Measurements from ENCODE around the gene MED15. TPM values are rescaled to one million over a fixed set of nuclear protein-coding genes. Genes with fewer than 3 reads are reported as not detected.

The MED15 gene
- total RNA-seq, 1 donor from 2014 or later, result 20.5 TPM

DNA sequence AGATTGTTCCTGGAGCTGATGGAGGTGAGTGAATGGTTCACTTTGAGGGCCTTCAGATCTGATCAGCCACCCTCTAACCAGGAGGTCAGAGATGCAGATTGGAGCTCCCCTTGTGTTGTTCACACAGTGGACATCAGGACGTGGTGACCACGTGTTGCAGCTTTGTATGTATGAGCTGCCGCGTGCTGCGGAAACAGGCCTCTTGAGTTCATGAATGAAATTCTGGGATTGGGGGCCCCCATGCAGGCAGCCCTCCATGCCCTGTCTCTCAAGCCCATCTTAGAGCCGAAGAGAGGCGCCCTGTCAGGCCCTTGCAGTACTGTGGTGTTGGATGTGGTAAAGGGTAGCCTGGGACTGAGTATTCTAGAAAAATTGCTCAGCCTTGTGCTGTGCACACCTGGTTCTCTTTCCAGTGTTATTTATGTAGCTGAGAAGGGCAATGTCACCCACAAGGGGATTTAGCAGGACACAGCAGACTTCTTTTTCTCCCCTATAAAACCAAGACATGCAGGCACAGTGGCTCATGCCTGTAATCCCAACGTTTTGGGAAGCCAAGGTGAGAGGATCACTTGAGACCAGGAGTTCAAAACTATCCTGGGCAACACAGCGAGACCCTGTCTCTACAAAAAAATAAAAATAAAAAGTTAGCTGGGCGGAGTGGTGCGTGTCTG, 64.9 kb downstream of the MED15 start:
- FAIRE-seq (no peak), DNase-seq (ENCODE audit: low read depth) (no peak)
- H3K36me3 ChIP-seq (ENCODE audit: control insufficient read depth, insufficient read depth, low read length), result peaks cover 63% of the 10 kb centered on the region
- TF ChIP-seq, protein P1, sequence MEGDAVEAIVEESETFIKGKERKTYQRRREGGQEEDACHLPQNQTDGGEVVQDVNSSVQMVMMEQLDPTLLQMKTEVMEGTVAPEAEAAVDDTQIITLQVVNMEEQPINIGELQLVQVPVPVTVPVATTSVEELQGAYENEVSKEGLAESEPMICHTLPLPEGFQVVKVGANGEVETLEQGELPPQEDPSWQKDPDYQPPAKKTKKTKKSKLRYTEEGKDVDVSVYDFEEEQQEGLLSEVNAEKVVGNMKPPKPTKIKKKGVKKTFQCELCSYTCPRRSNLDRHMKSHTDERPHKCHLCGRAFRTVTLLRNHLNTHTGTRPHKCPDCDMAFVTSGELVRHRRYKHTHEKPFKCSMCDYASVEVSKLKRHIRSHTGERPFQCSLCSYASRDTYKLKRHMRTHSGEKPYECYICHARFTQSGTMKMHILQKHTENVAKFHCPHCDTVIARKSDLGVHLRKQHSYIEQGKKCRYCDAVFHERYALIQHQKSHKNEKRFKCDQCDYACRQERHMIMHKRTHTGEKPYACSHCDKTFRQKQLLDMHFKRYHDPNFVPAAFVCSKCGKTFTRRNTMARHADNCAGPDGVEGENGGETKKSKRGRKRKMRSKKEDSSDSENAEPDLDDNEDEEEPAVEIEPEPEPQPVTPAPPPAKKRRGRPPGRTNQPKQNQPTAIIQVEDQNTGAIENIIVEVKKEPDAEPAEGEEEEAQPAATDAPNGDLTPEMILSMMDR (IDR thresholded peaks at IDR 0.05; ENCODE audit: insufficient read depth, low read length, severe bottlenecking), result no peak
- H3K4me3 ChIP-seq (ENCODE audit: low read depth, low read length), result no peak overlapping the region
- no peaks in the 10 kb centered on the region for H3K27me3 ChIP-seq (ENCODE audit: control insufficient read depth, insufficient read depth, low read length)

DNA sequence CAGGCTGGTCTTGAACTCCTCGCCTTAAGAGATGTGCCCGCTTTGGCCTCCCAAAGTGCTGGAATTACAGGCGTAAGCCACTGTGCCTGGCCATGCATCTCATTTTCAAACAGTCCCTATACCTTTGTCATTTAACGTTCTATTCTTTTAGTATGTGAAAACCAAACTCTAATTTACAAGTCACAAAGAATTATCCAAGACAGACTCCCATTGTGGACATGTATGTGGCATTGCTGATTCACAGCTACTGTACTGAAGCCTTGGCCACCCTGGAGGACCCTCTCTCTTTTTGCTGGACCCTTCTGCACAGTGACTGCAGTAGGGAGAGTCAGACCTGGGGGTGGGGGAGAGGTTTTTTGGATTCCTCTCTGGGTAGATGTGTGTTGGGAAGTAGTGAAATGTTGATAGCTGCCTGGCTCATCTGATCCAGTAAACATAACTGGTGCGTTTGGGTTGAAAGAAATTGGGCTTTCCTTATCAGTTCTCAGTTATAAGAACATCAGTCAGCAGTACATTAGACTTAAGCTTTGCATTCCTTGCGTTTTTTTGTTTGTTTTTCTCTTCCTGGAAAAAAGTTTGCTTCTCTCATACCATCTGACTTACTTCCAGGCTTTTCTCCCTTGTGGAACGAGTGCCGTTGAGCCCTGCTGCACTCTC, 65.9 kb downstream of the MED15 start:
- FAIRE-seq (no peak), DNase-seq (ENCODE audit: low read depth) (no peak)
- H3K4me3 ChIP-seq (ENCODE audit: low read depth, low read length), result no peak overlapping the region
- H3K27me3 ChIP-seq (ENCODE audit: control insufficient read depth, insufficient read depth, low read length), result no peaks in the 10 kb centered on the region
- TF ChIP-seq, protein P1 (IDR thresholded peaks at IDR 0.05; ENCODE audit: insufficient read depth, low read length, severe bottlenecking), result no peak
- H3K36me3 ChIP-seq (ENCODE audit: control insufficient read depth, insufficient read depth, low read length), result peaks cover 61% of the 10 kb centered on the region

DNA sequence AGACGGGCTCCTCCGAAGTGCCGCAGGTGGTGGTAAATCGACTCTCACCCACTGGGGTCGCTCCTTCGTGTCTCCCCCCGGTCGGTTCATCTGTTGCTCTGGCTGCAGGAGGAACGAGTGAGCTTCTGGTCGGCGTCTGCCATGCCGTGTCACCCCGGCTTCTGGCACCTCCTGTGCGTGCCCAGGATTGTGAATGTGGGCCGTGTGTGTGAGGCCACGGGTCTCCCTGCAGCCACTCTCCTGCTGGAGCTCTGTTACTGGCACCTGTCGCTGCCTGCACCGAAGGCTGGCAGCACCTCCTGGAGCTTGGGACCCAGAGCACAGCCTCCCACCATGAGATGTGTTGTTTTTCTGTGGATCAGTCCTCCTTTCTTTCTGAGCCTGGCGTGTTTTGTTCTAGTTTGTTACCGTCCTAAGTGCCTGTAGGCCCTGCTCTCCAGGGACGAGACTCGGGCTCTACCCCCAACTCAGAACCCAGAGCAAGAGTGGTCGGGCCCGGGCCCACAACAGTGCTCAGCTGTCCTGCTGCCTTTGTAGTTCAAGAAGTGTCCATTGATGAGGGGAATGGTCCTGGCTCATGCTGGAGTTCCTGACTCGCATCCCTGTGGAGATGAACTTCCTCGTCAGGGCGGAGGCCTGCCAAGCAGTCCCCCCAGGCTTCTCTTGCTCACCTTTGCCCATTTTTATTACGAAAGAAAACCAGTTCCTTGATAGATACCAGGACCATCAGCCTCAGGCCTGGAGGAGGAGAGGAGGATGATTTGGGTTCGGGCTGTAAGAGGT, 66.6 kb downstream of the MED15 start:
- peaks cover 65% of the 10 kb centered on the region for H3K36me3 ChIP-seq (ENCODE audit: control insufficient read depth, insufficient read depth, low read length)
- FAIRE-seq, result no peak
- H3K27me3 ChIP-seq (ENCODE audit: control insufficient read depth, insufficient read depth, low read length), result no peaks in the 10 kb centered on the region
- DNase-seq (ENCODE audit: low read depth), result no peak
- TF ChIP-seq, protein P1 (IDR thresholded peaks at IDR 0.05; ENCODE audit: insufficient read depth, low read length, severe bottlenecking), result no peak
- H3K4me3 ChIP-seq (ENCODE audit: low read depth, low read length), result no peak overlapping the region

GRCh38 chr22:20574920-20575353, 67.5 kb downstream of the MED15 start:
- FAIRE-seq (no peak), DNase-seq (ENCODE audit: low read depth) (no peak)
- peaks cover 68% of the 10 kb centered on the region for H3K36me3 ChIP-seq (ENCODE audit: control insufficient read depth, insufficient read depth, low read length)
- H3K27me3 ChIP-seq (ENCODE audit: control insufficient read depth, insufficient read depth, low read length), result no peaks in the 10 kb centered on the region
- TF ChIP-seq, protein P1 (IDR thresholded peaks at IDR 0.05; ENCODE audit: insufficient read depth, low read length, severe bottlenecking), result no peak
- no peak overlapping the region for H3K4me3 ChIP-seq (ENCODE audit: low read depth, low read length)

DNA sequence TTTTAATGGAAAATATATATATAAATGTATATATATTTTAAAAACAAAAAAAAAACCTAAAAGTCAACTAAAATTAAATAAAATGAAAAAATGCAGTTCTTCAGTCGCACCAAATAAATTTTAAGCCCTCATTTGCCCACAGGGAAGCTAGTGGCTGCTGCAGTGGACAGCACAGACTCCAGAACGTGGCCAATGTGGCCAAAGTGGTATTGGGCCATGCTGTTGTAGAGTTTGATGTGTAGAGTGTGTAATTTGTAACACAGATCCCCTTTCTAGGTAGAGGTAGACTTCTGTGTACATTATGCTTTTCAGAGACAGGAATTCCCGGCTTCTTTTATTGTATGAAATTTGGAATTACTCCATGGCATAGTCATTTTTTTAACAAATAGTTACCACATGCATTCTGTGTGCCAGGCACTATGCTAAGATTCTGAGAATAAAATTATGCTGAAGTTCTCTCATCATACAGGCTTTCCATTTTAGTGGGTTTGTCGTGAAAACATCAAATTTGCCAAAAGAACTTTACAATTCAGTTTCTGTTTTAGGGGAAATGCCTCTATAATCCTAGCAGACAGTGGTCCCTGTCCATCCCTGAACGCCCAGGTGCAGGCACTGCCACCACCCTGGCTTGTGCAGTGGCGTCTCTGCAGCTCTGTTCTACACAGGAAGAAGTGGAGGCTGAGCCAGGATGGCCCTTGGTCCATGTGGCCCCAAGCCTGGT, 68.5 kb downstream of the MED15 start:
- TF ChIP-seq, protein P1 (IDR thresholded peaks at IDR 0.05; ENCODE audit: insufficient read depth, low read length, severe bottlenecking), result no peak
- no peak for DNase-seq (ENCODE audit: low read depth)

More for the DNA sequence above, 68.5 kb downstream of the MED15 start:
- H3K27me3 ChIP-seq (ENCODE audit: control insufficient read depth, insufficient read depth, low read length), result no peaks in the 10 kb centered on the region
- no peak overlapping the region for H3K4me3 ChIP-seq (ENCODE audit: low read depth, low read length)
- no peak for FAIRE-seq
- H3K36me3 ChIP-seq (ENCODE audit: control insufficient read depth, insufficient read depth, low read length), result peaks cover 75% of the 10 kb centered on the region

Data from bronchial epithelial cell (primary cell).